B cell (primary cell): Measurements from ENCODE around the gene MARCHF3. TPM values are rescaled to one million over a fixed set of nuclear protein-coding genes. Genes with fewer than 3 reads are reported as not detected.
A peak's percentile ranks its signal among the peaks of the same experiment; 100 is the strongest.

Source experiments
- ATAC-seq: fragments of 200-7000 bp; cut with Tn5 transposase; one replicate; pipeline ENCODE4 v1.10.0; 2021; ENCODE audit warnings: low read depth, mild to moderate bottlenecking, moderate number of reproducible peaks, moderate library complexity
- CTCF ChIA-PET: fragments of 350-600 bp; sonication (Branson Sonifier 250); formaldehyde crosslinking; loops from one replicate; lab custom pipeline; 2021; ENCODE audit warnings: antibody characterized with exemption, inconsistent platforms; lab: Charles Lee
- POLR2A ChIA-PET: fragments of 350-600 bp; sonication (Branson Sonifier 250); formaldehyde crosslinking; loops from one replicate; lab custom pipeline; 2021; ENCODE audit warnings: antibody characterized with exemption; lab: Charles Lee
- DNase-seq: peaks from one replicate; pipeline ENCODE4 v3.0.0; 2013
- H2AFZ ChIP-seq: 2 replicates; pipeline ENCODE4 v1.6.1; 2012; ENCODE audit warnings: mild to moderate bottlenecking, low read depth, low read length; ENCODE audit not compliant: insufficient read depth, poor library complexity, severe bottlenecking
- H3K27ac ChIP-seq, 2 donors: 1 replicate in 1 of 2; 2 replicates in 1 of 2; pipeline ENCODE4 v1.5.1; 2012 to 2013; ENCODE audit warnings: low read length in 2 of 2, mild to moderate bottlenecking in 2 of 2, moderate library complexity in 1 of 2
- H3K27me3 ChIP-seq, 4 experiments: fragments of 200-600 bp in 1 of 4; sonication (generic) in 1 of 4; replicated peaks in 1 of 4; 1 replicate in 2 of 4; 2 replicates in 2 of 4; pipeline versions ENCODE4 v1.6.1 to v1.7.0; 2013 to 2016; ENCODE audit warnings: low read length in 3 of 4, mild to moderate bottlenecking in 2 of 4, mixed read lengths in 1 of 4, moderate library complexity in 1 of 4; ENCODE audit not compliant: insufficient read depth in 4 of 4, control insufficient read depth in 3 of 4; ENCODE audit errors: control extremely low read depth in 1 of 4
- H3K36me3 ChIP-seq, 2 experiments: replicated peaks in 1 of 2; 1 replicate in 1 of 2; 2 replicates in 1 of 2; pipeline versions ENCODE4 v1.6.1 to v1.7.1; 2013; ENCODE audit warnings: low read length in 1 of 2; ENCODE audit not compliant: insufficient read depth in 2 of 2, control insufficient read depth in 1 of 2; ENCODE audit errors: control extremely low read depth in 1 of 2, extremely low read depth in 1 of 2
- H3K4me1 ChIP-seq, 2 donors: fragments of 200-600 bp in 1 of 2; sonication (generic) in 1 of 2; 1 replicate in 1 of 2; 2 replicates in 1 of 2; pipeline versions ENCODE4 v1.5.1 to v1.6.1; 2013 to 2017; ENCODE audit warnings: low read length in 2 of 2; ENCODE audit not compliant: control insufficient read depth in 2 of 2, insufficient read depth in 2 of 2
- H3K4me2 ChIP-seq: replicated peaks from 2 replicates; pipeline ENCODE3; 2012; ENCODE audit warnings: mild to moderate bottlenecking, low read depth, low read length; ENCODE audit not compliant: poor library complexity, severe bottlenecking
- H3K4me3 ChIP-seq, 5 experiments: fragments of 200-600 bp in 1 of 5; sonication (generic) in 1 of 5; 1 replicate in 3 of 5; 2 replicates in 2 of 5; pipeline versions ENCODE4 v1.5.1 to v1.7.0; 2011 to 2016; ENCODE audit warnings: low read length in 4 of 5, mild to moderate bottlenecking in 4 of 5, low read depth in 2 of 5, control low read depth in 1 of 5, moderate library complexity in 1 of 5; ENCODE audit not compliant: insufficient read depth in 1 of 5; ENCODE audit errors: control extremely low read depth in 1 of 5, extremely low read depth in 1 of 5
- H3K79me2 ChIP-seq: fragments of 200-600 bp; sonication (generic); one replicate; pipeline ENCODE4 v1.6.0; 2016; ENCODE audit warnings: low read length; ENCODE audit not compliant: control insufficient read depth, insufficient read depth
- H3K9ac ChIP-seq: fragments of 200-600 bp; sonication (generic); 2 replicates; pipeline ENCODE4 v1.6.1; 2017; ENCODE audit warnings: mild to moderate bottlenecking, low read length, moderate library complexity
- H3K9me3 ChIP-seq, 3 donors: one replicate each; pipeline versions ENCODE4 v1.6.1 to v1.7.1; 2013; ENCODE audit warnings: low read length in 2 of 3; ENCODE audit not compliant: control insufficient read depth in 2 of 3, insufficient read depth in 1 of 3; ENCODE audit errors: control extremely low read depth in 1 of 3
- H4K20me1 ChIP-seq: 2 replicates; pipeline ENCODE4 v1.6.0; 2012; ENCODE audit warnings: mild to moderate bottlenecking, low read length; ENCODE audit not compliant: insufficient read depth, control insufficient read depth, poor library complexity, severe bottlenecking
- H3K27ac Mint-ChIP-seq: one replicate; pipeline ENCODE4 v1.8.0; 2021; ENCODE audit warnings: mixed read lengths
- H3K27me3 Mint-ChIP-seq: one replicate; pipeline ENCODE4 v1.8.0; 2021; ENCODE audit warnings: mixed read lengths
- H3K4me1 Mint-ChIP-seq: one replicate; pipeline ENCODE4 v1.8.0; 2021; ENCODE audit warnings: mixed read lengths
- H3K4me3 Mint-ChIP-seq: one replicate; pipeline ENCODE4 v1.8.0; 2021; ENCODE audit warnings: mixed read lengths
- H3K9me3 Mint-ChIP-seq: one replicate; pipeline ENCODE4 v1.8.0; 2022; ENCODE audit warnings: mixed read lengths; ENCODE audit not compliant: insufficient read depth
- EZH2 ChIP-seq: IDR thresholded peaks from 2 replicates; pipeline ENCODE4 v1.6.1; 2012; ENCODE audit warnings: borderline replicate concordance, low read depth, mild to moderate bottlenecking, moderate library complexity, low read length; ENCODE audit not compliant: insufficient read depth, poor library complexity, severe bottlenecking
- WGBS: methylation state at CpG from one replicate; pipeline ENCODE4 v1.1.5; 2013; ENCODE audit warnings: missing lambda C conversion rate; ENCODE audit not compliant: insufficient coverage; 5-methylcytosine and 5-hydroxymethylcytosine counted together
- intact Hi-C: fragments of 100-400 bp; cut with micrococcal nuclease; formaldehyde crosslinking; loops from one replicate; pipeline ENCODE4 v1.10.0; 2022
- polyA plus RNA-seq: library from polyadenylated mRNA; depleted of rRNA; stranded (reverse); fragments of >200 nt; gene quantifications from 2 replicates; pipeline ENCODE4 v1.2.3, GENCODE V29; 2012
- total RNA-seq, 2 donors: library from RNA; stranded (reverse); fragments of 120-200 nt in 1 of 2; gene quantifications; 1 replicate in 1 of 2; 2 replicates in 1 of 2; pipeline versions ENCODE4 v1.2.3 to v1.2.4, GENCODE V29; 2013 to 2022
- TF ChIP-seq, protein P1 (sequence below): fragments of 200-600 bp; IDR thresholded peaks from one replicate; pipeline ENCODE4 v1.8.0; 2022; ENCODE audit warnings: antibody characterized with exemption, mild to moderate bottlenecking

Gene MARCHF3
- total and polyA plus RNA-seq, 2 donors (not counting 1 experiment from before 2014, with no cell fraction given): 31.6 to 35.0 TPM

DNA sequence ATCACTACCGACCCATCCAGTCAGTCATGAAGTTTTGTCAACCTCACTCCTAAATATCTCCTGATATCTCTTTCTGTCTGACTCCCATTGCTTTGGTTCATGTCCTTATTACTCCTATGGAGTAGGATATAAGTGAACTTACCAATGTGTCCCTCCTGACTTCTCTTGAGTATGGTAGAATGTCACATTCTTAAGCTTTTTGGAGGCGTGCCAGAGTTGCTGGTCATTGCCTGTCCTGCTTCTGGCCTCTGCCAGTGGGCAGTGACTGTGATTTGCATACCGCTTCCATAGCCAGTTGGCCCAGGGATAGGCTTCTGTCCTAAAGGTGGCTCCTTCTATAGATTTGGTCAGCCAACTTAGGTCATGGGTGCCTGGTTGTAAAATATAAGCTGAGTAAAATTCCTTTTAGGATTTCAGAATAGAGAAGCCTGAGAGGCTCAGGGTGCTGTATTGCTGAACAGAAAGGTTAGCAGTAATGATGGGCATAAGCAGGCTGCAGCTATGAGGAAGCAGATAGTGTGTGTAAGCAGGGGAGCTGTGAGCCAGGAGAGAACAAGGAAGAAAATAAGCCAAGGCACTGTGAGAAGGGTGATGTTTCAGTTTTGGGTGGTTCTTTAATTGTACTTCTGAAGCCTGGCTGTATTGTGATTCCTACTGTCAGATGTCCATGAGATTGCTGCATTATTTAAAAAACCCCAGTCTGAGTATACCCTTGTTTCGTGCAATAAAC, 16.1 kb upstream of the MARCHF3 start:
- no peak for ATAC-seq

DNA sequence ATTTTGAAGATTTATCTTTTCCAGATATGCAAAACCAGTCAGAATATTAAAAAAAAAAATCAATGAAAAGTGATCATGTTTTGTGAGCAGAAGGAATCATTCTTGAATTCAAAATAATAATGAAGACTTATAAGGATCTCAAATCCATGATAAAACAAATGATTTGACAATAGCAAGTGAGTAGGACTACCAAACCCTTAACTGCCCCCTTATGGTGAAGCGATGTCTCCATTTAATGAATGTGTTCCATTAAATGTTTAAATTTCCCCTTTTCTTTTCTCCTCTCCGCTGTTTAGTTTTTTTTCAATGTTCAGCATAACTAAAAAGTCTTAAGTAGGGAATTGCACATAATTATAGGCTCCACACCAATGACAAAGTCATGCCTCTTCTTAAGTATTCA, 12.2 kb upstream of the MARCHF3 start:
- peaks cover 6% of the 10 kb centered on the region for H3K4me1 Mint-ChIP-seq
- no peaks in the 10 kb centered on the region for H3K9me3 ChIP-seq
- no peak overlapping the region for H2AFZ ChIP-seq
- H3K4me3 ChIP-seq: no peak overlapping the region
- H4K20me1 ChIP-seq: no peaks in the 10 kb centered on the region
- WGBS: no CpG with 5 or more reads among the region's 2 CpGs
- no peaks in the 10 kb centered on the region for H3K27me3 Mint-ChIP-seq
- peaks cover 0 to 3% of the 10 kb centered on the region in 2 experiments for H3K36me3 ChIP-seq
- ChIA-PET POLR2A (no interaction called here), CTCF (interaction anchor here (1.0 kb wide), 1 partner anchor 205 kb away, joined by 4 read pairs; no protein-coding TSS in a partner anchor)
- no peak overlapping the region for H3K27ac ChIP-seq
- H3K27me3 ChIP-seq: no peaks in the 10 kb centered on the region
- intact Hi-C loops: loop anchor here (2.0 to 10.0 kb wide), 2 partner anchors 204 to 272 kb away; no protein-coding TSS in a partner anchor
- H3K27ac Mint-ChIP-seq: no peak overlapping the region
- TF ChIP-seq, protein P1, sequence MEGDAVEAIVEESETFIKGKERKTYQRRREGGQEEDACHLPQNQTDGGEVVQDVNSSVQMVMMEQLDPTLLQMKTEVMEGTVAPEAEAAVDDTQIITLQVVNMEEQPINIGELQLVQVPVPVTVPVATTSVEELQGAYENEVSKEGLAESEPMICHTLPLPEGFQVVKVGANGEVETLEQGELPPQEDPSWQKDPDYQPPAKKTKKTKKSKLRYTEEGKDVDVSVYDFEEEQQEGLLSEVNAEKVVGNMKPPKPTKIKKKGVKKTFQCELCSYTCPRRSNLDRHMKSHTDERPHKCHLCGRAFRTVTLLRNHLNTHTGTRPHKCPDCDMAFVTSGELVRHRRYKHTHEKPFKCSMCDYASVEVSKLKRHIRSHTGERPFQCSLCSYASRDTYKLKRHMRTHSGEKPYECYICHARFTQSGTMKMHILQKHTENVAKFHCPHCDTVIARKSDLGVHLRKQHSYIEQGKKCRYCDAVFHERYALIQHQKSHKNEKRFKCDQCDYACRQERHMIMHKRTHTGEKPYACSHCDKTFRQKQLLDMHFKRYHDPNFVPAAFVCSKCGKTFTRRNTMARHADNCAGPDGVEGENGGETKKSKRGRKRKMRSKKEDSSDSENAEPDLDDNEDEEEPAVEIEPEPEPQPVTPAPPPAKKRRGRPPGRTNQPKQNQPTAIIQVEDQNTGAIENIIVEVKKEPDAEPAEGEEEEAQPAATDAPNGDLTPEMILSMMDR: peak; percentile 27
- no peak for TF ChIP-seq EZH2
- no peak overlapping the region for H3K9ac ChIP-seq
- H3K4me3 Mint-ChIP-seq: no peak overlapping the region
- ATAC-seq (no peak), DNase-seq (peak; percentile 27)
- no peak overlapping the region for H3K4me2 ChIP-seq
- no peaks in the 10 kb centered on the region for H3K4me1 ChIP-seq
- H3K9me3 Mint-ChIP-seq: no peaks in the 10 kb centered on the region
- H3K79me2 ChIP-seq: no peaks in the 10 kb centered on the region

More for the DNA sequence above, 16.1 kb upstream of the MARCHF3 start:
- intact Hi-C loops: loop anchor here (10.0 kb wide), 1 partner anchor 268 kb away; no protein-coding TSS in a partner anchor
- Mint-ChIP-seq H3K9me3 (no peaks in the 10 kb centered on the region), H3K4me3 (no peak overlapping the region), H3K27ac (no peak overlapping the region), H3K4me1 (no peaks in the 10 kb centered on the region), H3K27me3 (no peaks in the 10 kb centered on the region)
- Histone ChIP-seq H3K27me3 (no peaks in the 10 kb centered on the region), H3K27ac (no peak overlapping the region), H3K4me3 (no peak overlapping the region), H3K9ac (no peak overlapping the region), H2AFZ (no peak overlapping the region), H4K20me1 (no peaks in the 10 kb centered on the region), H3K4me1 (no peaks in the 10 kb centered on the region), H3K79me2 (no peaks in the 10 kb centered on the region), H3K4me2 (no peak overlapping the region), H3K36me3 (peaks cover 0 to 6% of the 10 kb centered on the region in 2 experiments), H3K9me3 (no peaks in the 10 kb centered on the region)
- POLR2A ChIA-PET: no interaction called here
- no peak for DNase-seq
- WGBS: 97% methylated on average over 3 of the region's 4 CpGs
- CTCF ChIA-PET: interaction anchor here (0.6 to 1.7 kb wide), 2 partner anchors 18 to 178 kb away, joined by 3 to 4 read pairs; no protein-coding TSS in a partner anchor
- no peak for TF ChIP-seq EZH2
- TF ChIP-seq, protein P1: no peak
